ENCODE results near the gene TMEM131.

The TMEM131 gene

DNA sequence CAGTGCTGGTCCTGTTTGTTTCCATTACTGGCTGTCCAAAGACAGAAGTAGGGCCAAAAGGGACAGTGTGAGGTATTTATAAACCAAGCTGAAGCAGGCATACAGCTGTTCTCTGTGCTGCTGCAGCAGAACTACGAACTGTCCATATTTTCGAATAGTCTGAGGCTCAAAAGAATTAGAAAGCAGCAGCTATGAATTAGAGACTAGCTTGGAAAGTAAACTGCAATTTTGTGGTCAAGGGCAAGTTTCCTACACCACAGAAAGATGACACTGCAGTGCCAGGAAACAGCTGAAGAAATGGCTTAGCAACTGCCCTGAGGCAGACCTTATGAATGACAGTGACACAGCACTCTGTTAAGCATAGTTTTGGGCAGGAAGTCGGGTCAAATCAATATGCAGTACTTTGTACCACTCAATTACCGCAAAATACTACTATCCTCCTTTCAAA is 125.3 kb downstream of the TMEM131 start:
- H3K27me3 ChIP-seq (ENCODE audit: insufficient read depth, poor library complexity, severe bottlenecking) = no peaks in the 10 kb centered on the region
- peak; percentile 88 to 89 for DNase-seq (ENCODE audit: low read depth in 1 of 2, low spot score in 1 of 2)
- no peak overlapping the region for H3K4me3 ChIP-seq (replicated peaks; ENCODE audit: insufficient read depth, low read length)
- TF ChIP-seq SPI1 (IDR thresholded peaks at IDR 0.05; ENCODE audit: borderline replicate concordance, low read depth) (peak; percentile 3; the same call in 1 of the 2 replicates), POLR2AphosphoS5 (IDR thresholded peaks at IDR 0.05; ENCODE audit: low read depth) (peak; percentile 96), GABPA (IDR thresholded peaks at IDR 0.05; ENCODE audit: low read depth) (no peak)
- TF ChIP-seq, protein P1, sequence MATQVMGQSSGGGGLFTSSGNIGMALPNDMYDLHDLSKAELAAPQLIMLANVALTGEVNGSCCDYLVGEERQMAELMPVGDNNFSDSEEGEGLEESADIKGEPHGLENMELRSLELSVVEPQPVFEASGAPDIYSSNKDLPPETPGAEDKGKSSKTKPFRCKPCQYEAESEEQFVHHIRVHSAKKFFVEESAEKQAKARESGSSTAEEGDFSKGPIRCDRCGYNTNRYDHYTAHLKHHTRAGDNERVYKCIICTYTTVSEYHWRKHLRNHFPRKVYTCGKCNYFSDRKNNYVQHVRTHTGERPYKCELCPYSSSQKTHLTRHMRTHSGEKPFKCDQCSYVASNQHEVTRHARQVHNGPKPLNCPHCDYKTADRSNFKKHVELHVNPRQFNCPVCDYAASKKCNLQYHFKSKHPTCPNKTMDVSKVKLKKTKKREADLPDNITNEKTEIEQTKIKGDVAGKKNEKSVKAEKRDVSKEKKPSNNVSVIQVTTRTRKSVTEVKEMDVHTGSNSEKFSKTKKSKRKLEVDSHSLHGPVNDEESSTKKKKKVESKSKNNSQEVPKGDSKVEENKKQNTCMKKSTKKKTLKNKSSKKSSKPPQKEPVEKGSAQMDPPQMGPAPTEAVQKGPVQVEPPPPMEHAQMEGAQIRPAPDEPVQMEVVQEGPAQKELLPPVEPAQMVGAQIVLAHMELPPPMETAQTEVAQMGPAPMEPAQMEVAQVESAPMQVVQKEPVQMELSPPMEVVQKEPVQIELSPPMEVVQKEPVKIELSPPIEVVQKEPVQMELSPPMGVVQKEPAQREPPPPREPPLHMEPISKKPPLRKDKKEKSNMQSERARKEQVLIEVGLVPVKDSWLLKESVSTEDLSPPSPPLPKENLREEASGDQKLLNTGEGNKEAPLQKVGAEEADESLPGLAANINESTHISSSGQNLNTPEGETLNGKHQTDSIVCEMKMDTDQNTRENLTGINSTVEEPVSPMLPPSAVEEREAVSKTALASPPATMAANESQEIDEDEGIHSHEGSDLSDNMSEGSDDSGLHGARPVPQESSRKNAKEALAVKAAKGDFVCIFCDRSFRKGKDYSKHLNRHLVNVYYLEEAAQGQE (IDR thresholded peaks at IDR 0.05; ENCODE audit: insufficient replicate concordance, low read depth) = peak; percentile 4
- TF ChIP-seq, protein P2, sequence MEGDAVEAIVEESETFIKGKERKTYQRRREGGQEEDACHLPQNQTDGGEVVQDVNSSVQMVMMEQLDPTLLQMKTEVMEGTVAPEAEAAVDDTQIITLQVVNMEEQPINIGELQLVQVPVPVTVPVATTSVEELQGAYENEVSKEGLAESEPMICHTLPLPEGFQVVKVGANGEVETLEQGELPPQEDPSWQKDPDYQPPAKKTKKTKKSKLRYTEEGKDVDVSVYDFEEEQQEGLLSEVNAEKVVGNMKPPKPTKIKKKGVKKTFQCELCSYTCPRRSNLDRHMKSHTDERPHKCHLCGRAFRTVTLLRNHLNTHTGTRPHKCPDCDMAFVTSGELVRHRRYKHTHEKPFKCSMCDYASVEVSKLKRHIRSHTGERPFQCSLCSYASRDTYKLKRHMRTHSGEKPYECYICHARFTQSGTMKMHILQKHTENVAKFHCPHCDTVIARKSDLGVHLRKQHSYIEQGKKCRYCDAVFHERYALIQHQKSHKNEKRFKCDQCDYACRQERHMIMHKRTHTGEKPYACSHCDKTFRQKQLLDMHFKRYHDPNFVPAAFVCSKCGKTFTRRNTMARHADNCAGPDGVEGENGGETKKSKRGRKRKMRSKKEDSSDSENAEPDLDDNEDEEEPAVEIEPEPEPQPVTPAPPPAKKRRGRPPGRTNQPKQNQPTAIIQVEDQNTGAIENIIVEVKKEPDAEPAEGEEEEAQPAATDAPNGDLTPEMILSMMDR (IDR thresholded peaks at IDR 0.05; ENCODE audit: insufficient read depth, low read length) = no peak
- H3K27ac ChIP-seq (replicated peaks) = peak overlapping the region; percentile 42

DNA sequence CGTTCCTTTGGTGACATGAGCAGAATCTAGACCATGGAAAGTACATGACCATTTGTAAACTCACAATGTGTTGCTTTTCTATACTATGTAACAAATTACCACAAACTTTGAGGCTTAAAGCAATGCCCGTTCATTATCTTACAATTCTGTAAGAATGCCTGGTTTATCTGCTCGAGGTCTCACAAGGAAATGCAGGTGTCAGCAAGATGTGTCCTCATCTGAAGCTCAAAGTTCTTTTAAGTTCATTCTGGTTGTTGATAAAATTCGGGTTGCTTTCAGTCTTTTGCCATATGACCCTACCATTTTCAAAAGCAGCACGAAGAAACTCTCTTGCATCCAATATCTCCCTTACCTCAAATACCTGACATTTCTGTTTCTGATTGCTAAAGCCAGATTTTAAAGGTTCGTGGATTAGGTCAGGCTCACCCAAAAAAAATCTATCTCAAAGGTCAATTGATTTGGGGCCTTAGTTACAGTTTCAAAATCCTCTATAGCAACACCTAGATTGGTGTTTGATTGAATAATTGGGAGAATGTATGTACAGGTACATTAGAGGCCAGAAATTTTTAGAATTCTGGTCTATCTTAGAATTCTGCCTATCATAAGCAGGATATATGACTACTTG is 125.9 kb downstream of the TMEM131 start:
- H3K27me3 ChIP-seq (ENCODE audit: insufficient read depth, poor library complexity, severe bottlenecking) = no peaks in the 10 kb centered on the region
- TF ChIP-seq POLR2AphosphoS5 (IDR thresholded peaks at IDR 0.05; ENCODE audit: low read depth) (no peak), SPI1 (IDR thresholded peaks at IDR 0.05; ENCODE audit: borderline replicate concordance, low read depth) (no peak), GABPA (IDR thresholded peaks at IDR 0.05; ENCODE audit: low read depth) (no peak)
- TF ChIP-seq, protein P1 (IDR thresholded peaks at IDR 0.05; ENCODE audit: insufficient replicate concordance, low read depth) = no peak
- TF ChIP-seq, protein P2 (IDR thresholded peaks at IDR 0.05; ENCODE audit: insufficient read depth, low read length) = no peak
- DNase-seq (ENCODE audit: low read depth in 1 of 2, low spot score in 1 of 2) = no peak
- H3K4me3 ChIP-seq (replicated peaks; ENCODE audit: insufficient read depth, low read length) = no peak overlapping the region
- peak overlapping the region; percentile 42 for H3K27ac ChIP-seq (replicated peaks)

DNA sequence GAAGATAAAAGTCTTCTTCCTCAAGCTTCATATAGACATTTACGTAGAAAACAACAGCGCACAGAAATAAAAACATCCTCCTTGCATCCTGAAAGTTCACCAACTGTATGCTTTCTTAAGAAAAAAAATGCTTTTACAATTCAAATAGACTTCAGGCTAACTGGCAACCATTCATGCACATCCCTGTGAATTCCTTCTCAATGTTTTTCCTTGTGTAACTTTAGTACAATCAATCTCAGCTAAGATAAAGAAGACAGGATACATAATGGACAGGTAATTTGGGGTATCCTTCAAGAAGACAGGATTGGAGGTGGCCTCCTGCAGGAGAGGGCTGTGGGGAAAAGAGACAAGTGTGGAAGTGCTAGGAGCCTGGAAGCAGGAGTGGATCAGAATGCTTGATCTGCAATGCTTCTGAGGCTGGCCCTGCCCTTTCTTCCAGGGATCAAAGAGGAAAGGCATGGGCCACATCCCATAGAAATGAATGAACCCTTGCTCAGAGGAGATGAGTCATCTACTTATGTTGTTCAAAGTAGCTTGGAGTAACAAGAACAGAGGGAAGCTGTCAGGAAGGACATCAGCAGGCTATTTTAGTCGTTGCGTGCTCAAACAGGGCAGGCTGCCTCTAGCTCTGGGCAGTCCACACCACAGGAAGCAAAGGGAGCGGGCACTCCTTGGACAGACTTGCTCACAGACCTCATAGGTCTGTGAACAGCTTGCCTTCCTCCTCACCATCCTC is 126.6 kb downstream of the TMEM131 start:
- no peak overlapping the region for H3K4me3 ChIP-seq (replicated peaks; ENCODE audit: insufficient read depth, low read length)
- peak in 1 of 2 experiments; percentile 36 for DNase-seq (ENCODE audit: low read depth in 1 of 2, low spot score in 1 of 2)
- H3K27ac ChIP-seq (replicated peaks) = no peak overlapping the region
- TF ChIP-seq POLR2AphosphoS5 (IDR thresholded peaks at IDR 0.05; ENCODE audit: low read depth) (no peak), SPI1 (IDR thresholded peaks at IDR 0.05; ENCODE audit: borderline replicate concordance, low read depth) (no peak)
- TF ChIP-seq, protein P1 (IDR thresholded peaks at IDR 0.05; ENCODE audit: insufficient replicate concordance, low read depth) = no peak
- TF ChIP-seq, protein P2 (IDR thresholded peaks at IDR 0.05; ENCODE audit: insufficient read depth, low read length) = no peak
- H3K27me3 ChIP-seq (ENCODE audit: insufficient read depth, poor library complexity, severe bottlenecking) = no peaks in the 10 kb centered on the region

Data from HL-60 (cell line).